ENCODE data around the gene KCNMA1.

GRCh38 chr10:77261146-77261545 lies 376.5 kb downstream of the KCNMA1 start:
- no peak for TF ChIP-seq CTCF (IDR thresholded peaks at IDR 0.05 in 4 of 5, conservative IDR thresholded peaks at IDR 0.05 in 1 of 5)
- TF ChIP-seq POLR2A (IDR thresholded peaks at IDR 0.05), result no peak
